ENCODE results near the gene MTARC2.

- TF ChIP-seq, protein P1, sequence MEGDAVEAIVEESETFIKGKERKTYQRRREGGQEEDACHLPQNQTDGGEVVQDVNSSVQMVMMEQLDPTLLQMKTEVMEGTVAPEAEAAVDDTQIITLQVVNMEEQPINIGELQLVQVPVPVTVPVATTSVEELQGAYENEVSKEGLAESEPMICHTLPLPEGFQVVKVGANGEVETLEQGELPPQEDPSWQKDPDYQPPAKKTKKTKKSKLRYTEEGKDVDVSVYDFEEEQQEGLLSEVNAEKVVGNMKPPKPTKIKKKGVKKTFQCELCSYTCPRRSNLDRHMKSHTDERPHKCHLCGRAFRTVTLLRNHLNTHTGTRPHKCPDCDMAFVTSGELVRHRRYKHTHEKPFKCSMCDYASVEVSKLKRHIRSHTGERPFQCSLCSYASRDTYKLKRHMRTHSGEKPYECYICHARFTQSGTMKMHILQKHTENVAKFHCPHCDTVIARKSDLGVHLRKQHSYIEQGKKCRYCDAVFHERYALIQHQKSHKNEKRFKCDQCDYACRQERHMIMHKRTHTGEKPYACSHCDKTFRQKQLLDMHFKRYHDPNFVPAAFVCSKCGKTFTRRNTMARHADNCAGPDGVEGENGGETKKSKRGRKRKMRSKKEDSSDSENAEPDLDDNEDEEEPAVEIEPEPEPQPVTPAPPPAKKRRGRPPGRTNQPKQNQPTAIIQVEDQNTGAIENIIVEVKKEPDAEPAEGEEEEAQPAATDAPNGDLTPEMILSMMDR (IDR thresholded peaks at IDR 0.05; ENCODE audit: low read depth, low read length) = no peak
- TF ChIP-seq EZH2phosphoT487 (IDR thresholded peaks at IDR 0.05; ENCODE audit: low read depth) = no peak
These were observed 13.7 kb downstream of the MTARC2 start for GRCh38 chr1:220761688-220762427.

Data from OCI-LY3 (cell line).